ENCODE data around the gene SERGEF.

The SERGEF gene

DNA sequence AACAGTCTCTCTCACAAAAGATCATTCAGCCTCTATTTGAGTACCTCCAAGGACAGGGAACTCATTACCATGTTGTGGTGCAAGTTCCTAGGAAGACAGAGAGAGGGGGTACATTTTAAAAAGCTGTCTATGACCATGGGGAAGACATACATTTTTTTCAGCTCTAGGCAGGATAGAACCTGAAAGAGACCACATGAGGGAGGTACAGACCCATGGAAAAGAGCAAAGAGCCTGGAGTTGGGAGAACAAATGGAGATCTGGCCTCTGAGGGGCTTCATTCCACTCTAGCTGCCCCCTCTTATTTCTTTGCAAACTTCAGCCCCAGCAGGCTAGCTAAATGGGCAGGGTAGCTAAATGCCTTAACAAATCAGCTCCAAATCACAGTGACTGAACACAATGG is 241.9 kb downstream of the SERGEF start:
- DNase-seq (ENCODE audit: low read depth in 2 of 2): no peak

DNA sequence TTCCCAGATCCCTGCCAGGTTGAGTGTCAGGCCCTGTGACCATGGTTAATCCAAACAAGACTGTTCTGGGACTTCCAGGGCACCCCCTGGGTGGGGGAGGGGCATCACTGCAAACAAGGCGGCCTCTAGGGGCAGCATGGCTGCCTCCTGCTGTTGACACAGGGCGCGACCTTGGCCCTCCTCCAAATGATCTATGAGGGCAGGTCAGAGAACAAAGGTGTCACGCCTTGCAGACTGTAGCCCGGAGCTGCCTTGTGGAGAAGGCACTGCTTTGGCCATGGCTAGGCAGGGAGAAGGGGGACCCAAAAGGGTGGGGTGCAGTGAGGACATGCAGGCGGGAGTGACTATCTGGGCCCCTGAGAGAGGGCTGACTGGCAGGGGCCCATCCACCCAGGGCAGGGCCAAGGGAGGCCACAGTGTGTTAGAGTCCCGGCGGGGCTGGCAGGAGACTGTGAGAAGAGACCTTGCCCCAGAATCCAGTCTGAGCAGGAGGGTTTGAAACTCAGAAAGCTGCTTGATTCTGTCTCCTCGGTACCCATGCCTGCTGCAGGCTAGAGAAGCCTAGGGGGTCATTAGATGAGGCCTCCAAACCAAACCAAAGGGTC is 242.7 kb downstream of the SERGEF start:
- no peak for DNase-seq (ENCODE audit: low read depth in 2 of 2)

DNA sequence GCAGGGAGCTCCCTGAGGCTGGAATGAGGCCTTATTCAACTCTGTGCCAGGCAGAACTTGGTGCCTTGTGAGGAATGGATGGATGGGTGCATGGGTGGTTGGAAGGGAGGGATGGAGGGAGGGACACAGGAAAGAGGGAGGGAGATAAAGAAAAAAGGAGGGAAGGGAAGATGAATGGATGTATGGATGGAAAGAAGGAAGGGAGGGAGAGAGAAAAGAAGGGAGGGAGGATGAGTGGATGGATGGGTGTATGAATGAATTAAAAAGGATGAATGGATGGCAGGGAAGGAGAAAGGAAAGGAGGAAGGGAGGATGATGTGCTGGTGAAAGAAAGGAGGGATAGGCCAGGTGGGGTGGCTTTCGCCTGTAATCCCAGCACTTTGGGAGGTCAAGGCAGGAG is 243.6 kb downstream of the SERGEF start:
- DNase-seq (ENCODE audit: low read depth in 2 of 2): no peak

DNA sequence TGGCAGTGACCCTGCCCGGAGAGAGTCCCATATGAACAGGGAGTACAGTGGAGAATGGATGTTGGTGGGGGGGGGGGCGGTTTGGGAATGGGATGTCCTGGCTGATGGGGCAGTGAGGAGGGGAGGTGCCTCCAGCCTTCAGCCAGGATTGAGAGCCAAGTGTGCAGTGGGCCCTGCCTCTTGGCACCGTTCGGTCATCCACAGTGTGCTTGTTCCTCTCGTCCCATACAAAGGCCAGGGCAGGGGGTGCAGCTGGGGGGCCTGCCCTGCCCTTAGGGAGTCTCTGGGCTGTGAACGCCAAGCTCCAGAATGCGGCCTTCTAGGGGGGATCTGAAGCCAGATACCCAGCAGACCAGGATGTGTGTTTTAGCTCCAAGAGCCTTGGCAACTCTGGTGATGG is 244.3 kb downstream of the SERGEF start:
- DNase-seq (ENCODE audit: low read depth in 2 of 2): no peak

DNA sequence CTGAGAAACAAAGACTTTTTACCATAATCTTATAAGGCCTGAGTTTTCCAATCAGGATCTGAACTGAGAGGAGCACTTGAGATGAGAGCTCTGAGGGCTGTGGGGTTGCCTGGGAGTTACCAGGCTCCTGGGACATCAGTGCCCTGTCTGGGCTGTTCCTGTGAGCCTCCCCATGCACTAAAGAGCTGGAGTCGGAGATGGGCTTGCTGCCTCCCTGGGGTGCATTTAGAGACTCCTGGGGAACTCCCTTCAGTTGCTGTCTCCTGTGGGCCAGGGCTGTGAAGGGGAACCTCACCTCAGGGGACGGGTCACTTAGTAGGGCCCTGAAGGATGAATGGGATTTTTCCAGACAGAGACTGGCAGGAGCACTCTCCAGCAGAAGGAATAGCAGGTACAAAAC is 244.9 kb downstream of the SERGEF start:
- DNase-seq (ENCODE audit: low read depth in 2 of 2): no peak

DNA sequence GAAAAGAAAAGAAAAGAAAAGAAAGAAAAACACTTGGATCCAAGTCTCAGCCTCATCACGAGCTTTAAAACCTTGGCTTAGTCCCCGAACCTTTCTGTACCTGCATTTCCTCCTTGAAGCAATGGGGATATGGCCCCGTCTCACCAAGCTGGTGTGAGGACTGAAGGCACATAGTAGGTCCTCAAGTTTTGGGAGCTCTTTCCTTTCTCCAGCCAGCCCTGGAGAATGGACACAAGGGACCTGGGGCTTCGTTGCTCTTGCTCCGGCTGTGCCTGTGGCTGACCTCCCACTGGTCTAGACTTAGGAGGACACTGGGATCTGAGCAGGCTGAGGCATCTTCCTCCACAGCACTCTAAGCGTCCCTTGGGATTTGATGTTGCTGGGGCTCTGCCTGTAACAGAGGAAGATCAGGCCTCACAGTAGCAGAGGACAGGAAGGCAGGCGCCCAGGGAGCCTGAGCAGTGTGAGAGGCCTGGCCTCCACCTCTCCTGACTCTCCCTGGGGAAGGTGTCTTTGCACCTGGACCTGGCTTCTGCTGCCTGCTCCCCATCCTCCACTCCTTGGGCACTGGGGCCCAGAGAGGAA is 245.5 kb downstream of the SERGEF start:
- no peak for DNase-seq (ENCODE audit: low read depth in 2 of 2)

DNA sequence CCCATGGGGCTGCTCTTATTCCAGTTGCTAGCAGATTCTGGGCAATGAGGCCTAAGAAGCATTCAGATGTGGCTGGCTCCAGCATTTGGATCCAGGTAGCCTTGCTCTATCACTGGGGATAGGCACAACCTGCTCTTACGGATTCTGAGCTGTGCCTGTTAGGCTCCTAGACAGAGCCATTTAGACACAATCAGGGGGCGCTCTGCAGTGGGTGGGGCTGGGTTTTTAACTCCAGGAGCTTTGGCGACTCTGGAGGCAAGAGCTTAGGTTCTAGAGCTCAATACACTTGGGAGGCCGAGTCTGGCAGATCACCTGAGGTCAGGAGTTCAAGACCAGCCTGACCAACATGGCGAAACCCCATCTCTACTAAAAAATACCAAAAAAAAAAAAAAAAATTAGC is 246.3 kb downstream of the SERGEF start:
- DNase-seq (ENCODE audit: low read depth in 2 of 2): no peak

DNA sequence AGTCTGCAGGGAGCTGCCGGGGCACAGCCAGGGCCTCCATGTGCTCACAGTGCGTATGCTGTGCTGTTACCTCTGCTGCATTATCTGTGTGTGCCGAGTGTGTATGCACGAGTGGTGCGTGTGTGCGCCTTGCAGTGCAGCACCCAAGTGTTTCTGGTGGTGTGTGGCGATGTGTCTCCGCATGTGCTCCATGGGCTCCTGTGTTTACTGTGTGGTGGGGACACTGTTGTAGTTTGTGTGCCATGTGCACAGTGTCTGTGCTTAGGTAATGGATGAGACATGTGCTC is 246.8 kb downstream of the SERGEF start:
- DNase-seq (ENCODE audit: low read depth in 2 of 2): no peak

DNA sequence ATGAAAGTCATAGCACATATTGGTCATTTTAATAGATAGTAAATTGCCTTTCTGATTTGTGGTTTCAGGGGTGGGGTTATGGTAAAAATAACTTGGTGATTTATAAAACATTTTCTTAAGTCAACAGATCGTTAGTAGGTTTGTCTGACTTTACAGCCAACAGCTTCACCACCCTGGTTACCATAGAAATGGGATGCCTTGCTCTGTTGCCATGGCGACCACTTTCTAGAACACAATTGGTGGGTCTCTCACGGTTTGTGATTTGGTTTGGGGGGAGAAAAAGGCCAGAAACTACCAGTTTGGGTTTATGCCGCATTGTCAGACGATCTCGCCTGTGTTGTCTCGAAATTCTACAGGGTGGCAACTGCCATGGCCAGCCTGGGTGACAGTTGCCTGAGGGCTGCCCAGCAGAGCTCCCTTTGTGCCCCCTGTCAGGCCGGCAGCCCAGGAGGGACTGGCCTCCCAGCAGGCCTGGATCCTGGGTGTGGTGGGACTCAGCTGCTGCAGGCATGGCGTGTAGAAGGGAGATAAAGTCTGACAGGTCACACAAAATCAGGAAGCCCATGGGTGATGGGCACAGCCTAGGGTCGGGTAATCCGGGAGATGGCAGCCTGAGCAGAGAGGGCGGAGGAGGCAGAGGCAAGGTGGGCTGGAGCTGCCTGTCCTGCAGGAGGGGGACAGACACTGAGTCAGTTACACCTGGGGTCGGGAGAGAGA is 247.3 kb downstream of the SERGEF start:
- DNase-seq (ENCODE audit: low read depth in 2 of 2): no peak

DNA sequence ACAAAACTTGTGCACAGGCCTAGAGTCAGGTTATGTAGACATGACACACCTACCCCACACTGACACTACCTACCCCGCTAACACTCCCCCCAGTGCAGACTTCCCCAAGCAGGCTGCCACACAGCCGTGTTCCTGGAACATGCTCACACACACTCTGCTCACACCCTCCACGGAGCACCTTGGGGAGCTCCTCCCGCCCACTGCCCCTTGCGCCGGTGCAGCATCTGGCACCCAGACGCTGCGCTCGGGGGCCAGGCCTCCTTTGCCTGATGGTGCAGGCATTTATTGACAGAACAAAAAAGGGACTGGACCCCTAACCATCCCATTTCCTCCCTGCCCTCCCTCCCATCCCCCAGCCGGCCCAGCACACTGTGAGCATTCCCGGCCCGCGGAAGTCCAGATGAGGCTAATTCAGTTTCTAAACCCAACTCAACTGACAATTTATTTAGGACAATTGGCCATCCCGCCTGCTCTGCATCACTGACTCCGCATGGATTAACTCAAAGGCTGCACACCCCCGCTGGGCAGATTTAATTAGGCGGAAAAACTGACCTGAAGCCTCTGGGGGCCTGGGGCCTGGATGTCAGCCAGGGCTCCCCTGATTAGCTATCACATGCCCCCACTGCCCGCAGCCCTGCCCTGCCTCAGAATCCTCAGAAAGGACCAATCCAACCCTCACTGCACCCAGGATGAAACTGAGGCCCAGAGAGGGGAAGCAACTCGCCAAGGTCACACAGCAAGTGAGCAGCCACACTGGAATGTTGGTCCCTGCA is 248.2 kb downstream of the SERGEF start:
- DNase-seq (ENCODE audit: low read depth in 2 of 2): no peak

DNA sequence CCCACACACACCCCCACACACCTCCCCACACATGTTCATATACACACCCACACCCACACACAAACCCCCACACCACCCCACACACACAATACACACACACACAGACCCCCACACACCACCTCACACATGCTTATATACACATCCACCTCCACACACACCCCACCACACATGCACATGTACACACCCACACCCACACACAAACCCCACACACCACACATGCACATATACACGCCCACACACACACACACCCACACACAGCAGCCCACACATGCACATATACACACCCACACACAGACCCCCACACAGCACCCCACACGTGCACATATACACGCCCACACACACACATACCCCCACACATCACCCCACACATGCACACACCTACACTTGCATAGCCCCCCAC is 249.1 kb downstream of the SERGEF start:
- no peak for DNase-seq (ENCODE audit: low read depth in 2 of 2)

DNA sequence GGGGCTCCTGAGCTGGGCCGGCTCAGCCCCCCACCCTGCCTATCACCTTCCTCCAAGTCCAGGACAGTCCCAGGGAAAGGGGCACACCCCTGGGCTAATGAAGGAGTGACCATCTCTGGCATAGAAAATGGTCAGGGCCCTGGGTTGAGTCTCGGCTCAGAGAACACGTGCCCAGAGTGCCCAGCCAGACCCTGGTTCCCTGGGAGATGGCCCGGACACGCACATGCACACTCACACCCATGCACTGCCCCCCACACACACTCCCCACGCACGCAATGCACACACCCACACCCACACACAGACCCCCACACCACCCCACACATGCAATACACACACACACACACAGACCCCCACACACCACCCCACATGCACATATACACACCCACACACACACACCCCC is 249.6 kb downstream of the SERGEF start:
- DNase-seq (ENCODE audit: low read depth in 2 of 2): no peak

DNA sequence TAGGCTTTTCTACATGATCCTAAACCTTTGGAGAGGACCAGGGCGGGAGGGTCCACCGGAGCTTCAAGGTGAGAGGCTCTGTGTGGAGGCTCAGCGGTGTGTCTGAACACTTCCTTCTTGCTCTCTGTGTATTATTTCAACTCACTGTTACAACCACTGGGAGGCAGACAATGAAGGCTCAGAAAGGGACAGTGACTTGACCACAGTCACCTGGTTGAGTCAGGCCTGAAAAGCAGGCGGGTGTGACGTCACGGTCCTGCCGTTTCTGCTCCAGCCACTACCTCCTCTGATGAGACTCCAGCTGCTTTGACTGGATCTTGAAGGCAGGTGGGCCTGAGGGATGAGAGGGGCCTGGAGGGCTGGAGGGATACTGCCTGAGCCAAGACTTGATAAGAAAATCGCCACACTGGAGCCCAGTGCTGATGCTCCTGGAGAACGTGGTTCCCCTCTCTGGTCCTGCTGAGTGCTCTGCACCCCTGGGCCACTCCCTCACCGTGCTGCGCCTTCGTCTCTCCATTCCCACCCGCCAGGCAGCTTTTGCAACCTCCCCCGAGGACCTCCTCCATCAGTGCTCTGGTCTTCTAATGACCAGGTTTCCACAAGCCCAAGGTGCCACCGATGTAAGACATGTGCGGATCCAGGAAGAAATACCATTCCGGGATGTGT is 250.4 kb downstream of the SERGEF start:
- no peak for DNase-seq (ENCODE audit: low read depth in 2 of 2)

DNA sequence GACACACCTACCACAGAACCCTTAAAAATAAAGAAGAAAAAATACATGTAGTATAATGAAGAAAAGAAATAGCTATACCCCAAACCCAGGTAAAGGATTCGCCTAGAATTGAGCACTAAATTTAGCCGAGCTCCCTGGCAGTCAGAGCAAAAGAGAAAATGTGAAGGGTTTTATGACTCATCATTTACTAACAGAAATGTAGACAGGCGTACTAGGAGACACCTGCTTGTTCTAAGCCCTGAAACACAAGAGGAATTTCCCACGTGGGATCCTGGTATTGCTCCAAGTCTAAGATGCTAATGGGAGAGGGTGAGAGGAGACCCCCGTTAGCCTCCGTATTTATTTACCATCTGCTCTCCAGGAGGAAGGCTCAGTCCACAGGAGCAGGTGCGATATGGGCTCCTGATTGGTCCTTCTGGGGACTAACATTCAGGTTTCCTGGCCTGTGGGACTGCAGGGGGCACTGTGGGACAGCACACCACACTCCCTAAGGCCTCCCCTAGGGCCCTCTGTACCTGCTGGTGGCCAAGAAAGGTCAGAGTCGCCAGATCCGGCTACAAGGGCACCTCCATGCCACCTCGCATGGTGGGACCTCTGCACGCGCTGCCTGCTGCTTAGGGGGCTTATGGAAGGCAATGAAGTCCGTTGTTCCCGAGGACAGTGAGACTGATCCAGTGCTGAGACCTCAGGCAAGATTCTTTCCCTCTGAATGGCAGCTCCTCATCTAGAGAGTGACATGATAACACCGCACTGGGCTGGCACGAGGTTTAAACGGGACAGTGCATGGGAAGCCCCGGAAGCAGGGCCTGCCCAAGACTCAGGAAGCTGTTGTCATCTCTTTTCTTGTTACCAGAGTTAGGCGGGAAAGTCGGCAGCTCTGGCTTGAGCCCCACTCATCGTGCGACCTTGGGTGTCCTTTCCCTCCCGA is 252.5 kb downstream of the SERGEF start:
- DNase-seq (ENCODE audit: low read depth in 2 of 2): no peak

DNA sequence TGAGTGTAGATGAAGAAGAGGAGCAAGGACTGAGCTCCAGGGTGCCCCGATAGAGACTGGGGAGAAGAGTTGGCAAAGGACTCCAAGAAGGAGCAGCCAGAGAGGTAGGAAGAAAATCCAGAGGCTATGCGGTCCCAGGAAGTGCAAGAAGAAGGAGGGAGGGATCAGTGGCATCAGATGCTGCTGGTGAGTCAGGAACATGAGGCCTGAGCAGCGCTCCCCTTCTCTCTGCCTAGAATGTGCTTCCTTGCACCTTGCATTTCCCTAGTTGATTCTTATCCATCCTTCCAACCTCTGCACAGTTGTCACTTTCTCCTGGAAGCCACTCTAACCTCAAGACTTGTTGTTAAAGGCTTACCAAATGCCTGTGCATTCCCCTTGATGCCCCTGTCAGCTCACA is 257.0 kb downstream of the SERGEF start:
- DNase-seq (ENCODE audit: low read depth in 2 of 2): no peak

DNA sequence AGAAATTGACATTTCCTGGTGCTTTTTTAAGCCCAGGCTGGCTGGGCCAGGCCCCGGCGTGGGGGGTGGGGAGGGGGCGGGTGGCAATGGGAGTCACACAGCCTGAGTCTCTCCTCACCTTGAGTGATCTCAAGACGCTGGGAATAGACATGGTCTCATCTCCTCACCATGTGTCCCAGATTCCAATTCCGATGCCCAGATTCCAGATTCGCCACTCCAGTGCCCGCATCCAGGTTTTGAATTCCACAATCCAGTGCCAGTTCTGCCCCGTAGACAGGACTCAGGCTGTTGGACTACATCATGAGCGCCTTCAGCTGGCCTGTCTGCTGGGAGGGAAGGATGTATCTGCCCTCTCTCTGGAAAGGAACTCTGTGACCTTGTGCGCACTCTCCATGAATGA is 259.2 kb downstream of the SERGEF start:
- no peak for DNase-seq (ENCODE audit: low read depth in 2 of 2)

DNA sequence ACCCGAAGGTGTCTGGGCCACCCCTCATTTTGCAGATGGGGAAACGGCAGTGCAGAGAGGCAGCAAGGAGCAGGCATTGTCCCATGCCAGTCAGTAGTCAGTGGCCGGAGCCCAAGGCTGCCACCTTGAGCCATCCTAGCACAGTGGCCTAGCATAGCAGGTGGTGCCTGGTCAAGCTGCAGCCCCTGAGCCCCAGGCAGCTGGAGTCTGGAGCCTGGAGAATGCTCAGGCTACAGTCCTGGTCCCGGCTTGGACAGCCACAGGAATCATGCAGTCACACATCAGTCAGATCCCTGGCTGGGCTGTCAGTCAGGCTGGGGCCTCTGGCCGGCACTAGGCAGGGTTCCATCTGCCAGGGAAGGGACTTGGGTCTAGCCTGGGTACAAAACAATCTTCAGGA is 259.7 kb downstream of the SERGEF start:
- no peak for DNase-seq (ENCODE audit: low read depth in 2 of 2)

DNA sequence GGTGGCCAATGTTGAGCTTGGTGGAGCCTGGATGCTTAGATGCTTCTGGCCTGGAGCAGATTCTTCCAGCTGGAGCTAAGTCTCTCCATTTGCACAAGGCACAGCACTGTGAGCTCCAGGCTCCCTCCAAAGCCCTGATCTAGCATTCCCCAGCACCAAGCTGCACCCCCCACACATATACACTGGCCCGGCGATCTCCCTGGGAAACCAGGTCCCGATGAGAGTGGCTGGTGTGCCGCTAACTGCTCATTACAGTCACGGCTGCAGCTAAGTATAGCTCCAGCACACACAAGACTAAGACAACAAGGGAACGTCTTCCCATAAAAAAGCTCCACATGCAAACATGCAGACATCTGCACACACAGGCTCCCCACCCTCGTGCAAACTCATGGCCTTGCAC is 260.7 kb downstream of the SERGEF start:
- DNase-seq (ENCODE audit: low read depth in 2 of 2): no peak

DNA sequence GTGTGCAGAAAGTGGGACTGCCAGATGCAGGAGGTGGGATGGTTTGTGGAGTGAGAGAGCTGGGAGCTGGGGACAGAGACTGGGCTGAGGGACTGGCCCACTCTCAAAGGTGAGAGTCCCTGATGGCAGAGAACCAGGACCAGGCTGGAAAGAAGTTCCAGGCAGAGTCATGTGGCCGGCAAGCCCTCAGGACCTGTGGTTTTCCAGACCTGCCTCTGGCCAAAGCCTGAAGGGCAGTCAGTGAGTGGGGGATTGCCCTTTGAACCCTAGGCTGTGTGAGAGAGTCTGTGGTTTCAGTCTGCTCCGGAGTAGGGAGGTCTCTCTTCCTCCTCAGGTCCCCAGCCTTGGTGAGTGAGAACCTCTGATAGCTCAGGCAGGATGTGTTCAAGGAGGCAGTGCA is 261.3 kb downstream of the SERGEF start:
- no peak for DNase-seq (ENCODE audit: low read depth in 2 of 2)

DNA sequence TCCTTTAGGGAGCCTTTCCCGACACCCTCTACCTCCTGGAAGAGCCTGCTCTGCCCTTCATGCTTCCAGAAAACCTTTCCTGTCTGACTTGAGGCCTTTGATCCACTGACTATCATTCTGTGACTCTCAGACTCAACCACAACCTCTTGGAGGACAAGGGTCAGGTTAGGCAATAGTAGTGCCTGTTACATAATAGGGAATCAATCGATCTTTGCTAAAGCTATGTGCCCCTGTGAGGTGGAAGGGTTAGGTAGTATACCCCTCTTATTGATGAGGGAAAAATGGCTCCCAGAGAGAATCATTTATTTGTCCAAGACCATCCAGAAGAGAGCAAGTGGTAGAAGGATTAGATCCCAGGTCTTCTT is 262.1 kb downstream of the SERGEF start:
- DNase-seq (ENCODE audit: low read depth in 2 of 2): no peak

DNA sequence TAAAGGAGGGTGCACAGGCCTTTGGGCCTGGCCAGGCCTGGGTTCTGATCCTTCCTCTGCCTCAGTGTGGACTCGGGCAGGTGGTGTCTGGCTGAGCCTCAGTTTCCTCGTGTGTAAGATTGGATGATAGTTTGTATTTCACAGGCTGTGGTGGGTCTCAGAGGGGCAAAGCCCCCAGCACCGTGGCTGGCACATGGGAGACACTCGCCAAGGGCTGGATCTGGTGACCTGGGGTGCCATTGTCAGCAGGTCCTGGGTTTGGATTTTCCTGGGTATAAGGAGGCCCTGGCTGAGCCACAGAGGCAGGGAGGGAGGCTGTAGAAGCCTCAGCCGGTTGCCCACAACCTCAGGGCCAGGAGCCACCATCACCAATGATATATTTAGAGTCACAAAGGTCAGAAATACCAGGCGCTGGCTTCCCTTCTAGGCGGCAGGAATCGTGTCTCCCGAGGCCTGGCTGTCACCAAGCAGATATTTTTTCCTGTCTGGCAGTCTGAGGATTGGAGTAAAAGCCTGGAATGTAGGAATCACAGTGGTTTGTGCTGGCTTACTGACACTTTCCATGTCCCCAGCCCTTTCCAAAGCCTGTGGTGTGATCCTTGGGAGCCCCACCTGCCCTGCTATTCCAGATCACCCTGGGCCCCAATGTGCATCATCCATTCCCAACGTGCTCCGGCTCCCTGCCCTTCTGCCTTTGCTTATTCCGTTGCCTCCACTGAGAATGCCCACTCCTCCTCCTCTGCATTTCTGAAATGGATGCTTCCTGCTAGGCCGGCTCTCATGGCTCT is 262.6 kb downstream of the SERGEF start:
- no peak for DNase-seq (ENCODE audit: low read depth in 2 of 2)
